H1 (cell line): ENCODE measurements around the gene MEIS3. TPM values are rescaled to one million over a fixed set of nuclear protein-coding genes. Genes with fewer than 3 reads are reported as not detected.

Source experiments
- GABPA ChIP-seq: IDR thresholded peaks from 2 replicates; pipeline ENCODE4 v1.6.1; 2011; ENCODE audit warnings: mild to moderate bottlenecking, low read length, moderate library complexity, borderline replicate concordance; ENCODE audit not compliant: insufficient read depth
- JUN ChIP-seq: IDR thresholded peaks from 2 replicates; pipeline ENCODE4 v1.6.1; 2011; ENCODE audit warnings: low read depth, mild to moderate bottlenecking, improper control_type of control experiment, low read length
- POLR2AphosphoS5 ChIP-seq: IDR thresholded peaks from 2 replicates; pipeline ENCODE4 v1.6.1; 2011; ENCODE audit warnings: low read depth, low read length
- polyA plus RNA-seq, 7 experiments: library from polyadenylated mRNA; depleted of rRNA in 3 of 7; stranded (reverse) in 5 of 7; unstranded in 2 of 7; fragments of >200 nt in 5 of 7; fragments of 200-250 nt in 2 of 7; gene quantifications; 1 replicate in 5 of 7; 2 replicates in 1 of 7; 4 replicates in 1 of 7; pipeline versions ENCODE4 v1.2.1 to v1.2.3, GENCODE V29; 2011 to 2013; ENCODE audit warnings: missing spikeins in 2 of 7, mixed read lengths in 2 of 7
- total RNA-seq: library from RNA; stranded (reverse); fragmentation: NEBNext Ultra II Directional; extraction: Animal tissue kit (Norgen Biotek cat#: 25700); gene quantifications from 2 replicates; pipeline ENCODE4 v1.2.1, GENCODE V29; 2021

Gene MEIS3
- total and polyA plus RNA-seq, 2 of the 8 experiments (the other 6 are each of a cell fraction or from before 2014, with no cell fraction given) = 24.5 to 28.2 TPM

DNA sequence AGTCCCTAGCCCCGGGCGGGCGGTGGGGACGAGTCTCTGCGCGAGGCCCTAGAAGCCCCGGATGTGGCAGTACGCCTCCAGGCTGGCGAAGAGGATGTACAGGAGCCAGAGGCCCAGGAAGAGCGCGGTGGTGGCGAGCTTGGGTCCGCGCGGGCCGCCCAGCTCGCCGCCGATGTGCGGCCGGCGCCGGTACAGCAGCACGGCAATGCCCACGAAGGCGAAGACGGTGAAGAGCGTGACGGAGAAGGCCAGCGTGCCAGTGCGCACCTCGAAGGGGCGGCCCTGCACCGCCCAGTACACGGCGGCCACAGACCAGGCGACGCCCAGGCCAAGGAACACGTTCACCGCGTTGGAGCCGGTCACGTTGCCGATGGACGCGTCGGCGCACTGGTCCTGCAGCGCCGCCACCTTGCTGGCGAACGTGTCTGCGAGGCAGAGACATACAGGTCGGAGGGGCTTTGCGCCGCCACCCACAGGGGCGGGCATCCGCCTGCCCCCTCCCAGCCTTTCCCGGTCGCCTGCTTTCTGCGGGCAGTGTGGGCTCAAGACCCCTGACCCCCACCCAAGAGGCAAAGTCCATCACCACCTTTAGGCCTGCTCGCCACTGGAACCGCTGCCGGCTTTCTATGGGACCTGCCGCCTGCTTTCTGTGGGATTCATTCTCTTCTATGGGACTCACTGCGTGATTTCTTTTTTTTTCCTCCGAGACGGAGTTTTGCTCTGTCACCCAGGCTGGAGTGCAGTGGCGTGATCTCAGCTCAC lies 10.9 kb upstream of the MEIS3 start (continued):
- TF ChIP-seq POLR2AphosphoS5 = peak; percentile 56; the same call in 1 of the 2 replicates
- TF ChIP-seq GABPA = peak; percentile 53; the same call in 1 of the 2 replicates
- TF ChIP-seq JUN = no peak
